Mesenchymal stem cell (in vitro differentiated cells and primary cell): ENCODE data around the gene PPP1R27.

Source experiments
- DNase-seq: peaks from one replicate; pipeline ENCODE4 v3.0.0-alpha.2; 2013
- H2AFZ ChIP-seq: one replicate; pipeline ENCODE4 v1.6.1; 2013; ENCODE audit warnings: low read depth, mild to moderate bottlenecking, control low read depth, inconsistent platforms, low read length, moderate library complexity
- H2AK5ac ChIP-seq: 2 replicates; pipeline ENCODE4 v1.6.1; 2013; ENCODE audit warnings: low read length, moderate library complexity, mild to moderate bottlenecking, inconsistent platforms; ENCODE audit not compliant: severe bottlenecking
- H2BK120ac ChIP-seq: one replicate; pipeline ENCODE4 v1.6.1; 2013; ENCODE audit warnings: low read depth, mild to moderate bottlenecking, inconsistent platforms, low read length, moderate library complexity
- H2BK12ac ChIP-seq, 2 experiments: one replicate each; pipeline ENCODE4 v1.6.1; 2013; ENCODE audit warnings: inconsistent platforms in 2 of 2, low read length in 2 of 2, mild to moderate bottlenecking in 2 of 2, moderate library complexity in 2 of 2, control low read depth in 1 of 2
- H2BK15ac ChIP-seq: one replicate; pipeline ENCODE4 v1.6.1; 2013; ENCODE audit warnings: mild to moderate bottlenecking, low read depth, inconsistent platforms; ENCODE audit not compliant: poor library complexity, severe bottlenecking
- H2BK5ac ChIP-seq: 2 replicates; pipeline ENCODE4 v1.6.1; 2013; ENCODE audit warnings: low read depth, mild to moderate bottlenecking, low read length, control low read depth, inconsistent platforms; ENCODE audit not compliant: poor library complexity, severe bottlenecking
- H3K14ac ChIP-seq, 2 experiments: one replicate each; pipeline ENCODE4 v1.6.1; 2013; ENCODE audit warnings: inconsistent platforms in 2 of 2, low read length in 2 of 2, control low read depth in 1 of 2, mild to moderate bottlenecking in 1 of 2, moderate library complexity in 1 of 2
- H3K18ac ChIP-seq, 2 experiments: one replicate each; pipeline ENCODE4 v1.6.1; 2013; ENCODE audit warnings: inconsistent platforms in 2 of 2, low read length in 2 of 2, control low read depth in 1 of 2, low read depth in 1 of 2, mild to moderate bottlenecking in 1 of 2
- H3K23ac ChIP-seq, 2 experiments: one replicate each; pipeline ENCODE4 v1.6.1; 2013; ENCODE audit warnings: inconsistent platforms in 2 of 2, low read length in 2 of 2, mild to moderate bottlenecking in 2 of 2, moderate library complexity in 2 of 2, control low read depth in 1 of 2
- H3K27ac ChIP-seq: 2 replicates; pipeline ENCODE4 v1.5.1; 2013; ENCODE audit warnings: mild to moderate bottlenecking, moderate library complexity, low read length, control low read depth, inconsistent platforms; ENCODE audit not compliant: poor library complexity, severe bottlenecking
- H3K27me3 ChIP-seq, 2 experiments: 2 replicates each; pipeline versions ENCODE4 v1.6.1 to v1.7.0; 2013; ENCODE audit warnings: low read length in 2 of 2, mild to moderate bottlenecking in 2 of 2, moderate library complexity in 2 of 2, control low read depth in 1 of 2, inconsistent platforms in 1 of 2; ENCODE audit not compliant: control insufficient read depth in 1 of 2, insufficient read depth in 1 of 2
- H3K36me3 ChIP-seq, 2 experiments: 2 replicates each; pipeline versions ENCODE4 v1.6.1 to v1.7.0; 2013; ENCODE audit warnings: low read length in 2 of 2, control low read depth in 1 of 2, inconsistent platforms in 1 of 2, low read depth in 1 of 2, mild to moderate bottlenecking in 1 of 2; ENCODE audit not compliant: insufficient read depth in 2 of 2, control insufficient read depth in 1 of 2
- H3K4ac ChIP-seq, 2 experiments: one replicate each; pipeline ENCODE4 v1.6.1; 2013; ENCODE audit warnings: inconsistent platforms in 2 of 2, low read length in 2 of 2, mild to moderate bottlenecking in 2 of 2, moderate library complexity in 2 of 2, control low read depth in 1 of 2, low read depth in 1 of 2
- H3K4me1 ChIP-seq: 2 replicates; pipeline ENCODE4 v1.6.1; 2013; ENCODE audit warnings: low read depth, low read length, control low read depth; ENCODE audit not compliant: control insufficient read depth, insufficient read depth
- H3K4me2 ChIP-seq: 2 replicates; pipeline ENCODE4 v1.6.1; 2013; ENCODE audit warnings: low read length, mild to moderate bottlenecking, inconsistent platforms; ENCODE audit not compliant: poor library complexity, severe bottlenecking
- H3K4me3 ChIP-seq, 2 experiments: 2 replicates each; pipeline versions ENCODE4 v1.5.1 to v1.7.0; 2013; ENCODE audit warnings: low read length in 2 of 2, mild to moderate bottlenecking in 2 of 2, control low read depth in 1 of 2, low read depth in 1 of 2; ENCODE audit not compliant: insufficient read depth in 1 of 2
- H3K79me1 ChIP-seq: replicated peaks from 2 replicates; pipeline ENCODE4 v1.6.1; 2013; ENCODE audit warnings: mild to moderate bottlenecking, control low read depth, low read length, inconsistent platforms; ENCODE audit not compliant: poor library complexity, severe bottlenecking
- H3K9ac ChIP-seq: 2 replicates; pipeline ENCODE4 v1.7.0; 2013; ENCODE audit warnings: mild to moderate bottlenecking, low read length, moderate library complexity
- H3K9me3 ChIP-seq: 2 replicates; pipeline ENCODE4 v1.7.0; 2013; ENCODE audit warnings: mild to moderate bottlenecking, low read length; ENCODE audit not compliant: control insufficient read depth
- H4K8ac ChIP-seq: one replicate; pipeline ENCODE4 v1.6.1; 2013; ENCODE audit warnings: inconsistent platforms, mild to moderate bottlenecking, low read length, moderate library complexity
- H4K91ac ChIP-seq: one replicate; pipeline ENCODE4 v1.6.1; 2013; ENCODE audit warnings: mild to moderate bottlenecking, low read length, inconsistent platforms
- WGBS: methylation state at CpG from one replicate; pipeline ENCODE4 v1.1.7; 2013; ENCODE audit warnings: mixed read lengths; 5-methylcytosine and 5-hydroxymethylcytosine counted together

The PPP1R27 gene

GRCh38 chr17:81860756-81861568 is 26.1 kb upstream of the PPP1R27 start:
- Histone ChIP-seq H2BK5ac (peak overlapping the region; percentile 94), H3K27me3 (no peaks in the 10 kb centered on the region), H3K14ac (peak overlapping the region in 1 of 2 experiments; percentile 100), H4K91ac (peak overlapping the region; percentile 100), H3K4me1 (peaks cover 44% of the 10 kb centered on the region), H2BK15ac (no peak overlapping the region), H3K18ac (peak overlapping the region; percentile 97 to 100), H3K79me1 (peaks cover 7% of the 10 kb centered on the region), H3K9me3 (no peaks in the 10 kb centered on the region), H3K4me2 (peak overlapping the region; percentile 88), H2BK12ac (peak overlapping the region in 1 of 2 experiments; percentile 57), H2AFZ (peak overlapping the region; percentile 96), H2AK5ac (peak overlapping the region; percentile 94), H3K36me3 (peaks cover 40 to 53% of the 10 kb centered on the region in 2 experiments), H3K9ac (peak overlapping the region; percentile 94), H3K23ac (peak overlapping the region in 1 of 2 experiments; percentile 94), H3K4me3 (peak overlapping the region; percentile 91 to 100), H3K4ac (peak overlapping the region; percentile 96 to 100), H4K8ac (peak overlapping the region; percentile 96), H3K27ac (peak overlapping the region; percentile 83), H2BK120ac (peak overlapping the region; percentile 73)
- peak; percentile 100 for DNase-seq
- WGBS = under 1% methylated on average over 70 of the region's 74 CpGs

- DNase-seq = no peak
- Histone ChIP-seq H2AFZ (peak within 1 kb of the TSS; percentile 96), H3K14ac (peak within 1 kb of the TSS in 1 of 2 experiments; percentile 100), H3K4ac (peak within 1 kb of the TSS; percentile 96 to 100), H2BK5ac (peak within 1 kb of the TSS; percentile 94), H3K27ac (peak within 1 kb of the TSS; percentile 83), H2BK12ac (peak within 1 kb of the TSS in 1 of 2 experiments; percentile 58), H3K18ac (peak within 1 kb of the TSS; percentile 97 to 100), H3K9ac (peak within 1 kb of the TSS; percentile 94), H3K36me3 (peaks cover 41 to 53% of the 10 kb centered on the region in 2 experiments), H3K27me3 (no peaks in the 10 kb centered on the region), H3K4me2 (peak within 1 kb of the TSS; percentile 88), H4K91ac (peak within 1 kb of the TSS; percentile 100), H4K8ac (peak within 1 kb of the TSS; percentile 96), H3K4me1 (peaks cover 37% of the 10 kb centered on the region), H2BK15ac (no peak within 1 kb of the TSS), H3K23ac (peak within 1 kb of the TSS; percentile 24 to 94), H3K79me1 (peaks cover 5% of the 10 kb centered on the region), H3K4me3 (peak within 1 kb of the TSS; percentile 93 to 100), H2AK5ac (peak within 1 kb of the TSS; percentile 94), H3K9me3 (no peaks in the 10 kb centered on the region), H2BK120ac (peak within 1 kb of the TSS; percentile 95)
- under 1% methylated on average over 88 of the region's 95 CpGs for WGBS
Observed at GRCh38 chr17:81859906-81860755, 25.3 kb upstream of the PPP1R27 start, which contains the start of gene P4HB. Gene P4HB (minus strand): TSS chr17:81860535. CDS start chr17:81860471, 64 bp downstream.

- Histone ChIP-seq H3K36me3 (peaks cover 50 to 59% of the 10 kb centered on the region in 2 experiments), H3K79me1 (peaks cover 5% of the 10 kb centered on the region), H3K23ac (peak overlapping the region; percentile 24 to 40), H4K91ac (peak overlapping the region; percentile 88), H3K9me3 (no peaks in the 10 kb centered on the region), H3K9ac (peak overlapping the region; percentile 93), H2BK5ac (peak overlapping the region; percentile 58), H3K4ac (peak overlapping the region; percentile 85 to 90), H3K4me2 (peak overlapping the region; percentile 85), H2BK120ac (peak overlapping the region; percentile 95), H2AFZ (no peak overlapping the region), H3K18ac (peak overlapping the region; percentile 40 to 79), H3K27ac (peak overlapping the region; percentile 68), H4K8ac (no peak overlapping the region), H3K14ac (peak overlapping the region in 1 of 2 experiments; percentile 93), H3K27me3 (no peaks in the 10 kb centered on the region), H3K4me1 (peaks cover 35% of the 10 kb centered on the region), H3K4me3 (peak overlapping the region; percentile 77 to 93), H2BK12ac (peak overlapping the region in 1 of 2 experiments; percentile 58), H2AK5ac (peak overlapping the region; percentile 39), H2BK15ac (no peak overlapping the region)
- DNase-seq = peak; percentile 40
- 66% methylated on average over 23 of the region's 23 CpGs for WGBS
Observed at GRCh38 chr17:81858967-81859905, 24.4 kb upstream of the PPP1R27 start.
